G401 (cell line): ENCODE measurements around the gene DNAI1. TPM values are rescaled to one million over a fixed set of nuclear protein-coding genes. Genes with fewer than 3 reads are reported as not detected.
"Not testable (repeated sequence)": the region's sequence is repeated elsewhere in the genome, so short reads cannot be mapped to it uniquely, and the experiment has no call there.

ENCODE experiments used
- DNase-seq: peaks from one replicate; pipeline ENCODE4 v3.0.0-alpha.2; 2015; ENCODE audit warnings: low spot score
- in situ Hi-C: cut with HindIII; loops from 2 replicates; pipeline ENCODE4 v1.10.0; 2016; ENCODE audit warnings: low sequenced_read_pairs, mixed read lengths
- total RNA-seq: library from RNA; depleted of rRNA; stranded (reverse); fragments of >200 nt; shearing (Covaris generic); gene quantifications from 2 replicates; pipeline ENCODE4 v1.2.3, GENCODE V29; 2014

The DNAI1 gene
- total RNA-seq, 1 experiment from 2014 or later: not detected

GRCh38 chr9:34521406-34522045, 62.9 kb downstream of the DNAI1 start:
- in situ Hi-C loops: no loop called here
- no peak for DNase-seq

GRCh38 chr9:34522091-34522887, 63.7 kb downstream of the DNAI1 start:
- in situ Hi-C loops: no loop called here
- peak; percentile 46 for DNase-seq

- peak; percentile 94 for DNase-seq
- in situ Hi-C loops: no loop called here
Observed at GRCh38 chr9:34522971-34523797, 64.6 kb downstream of the DNAI1 start, which contains the start of gene ENHO. ENHO (minus strand) TSS chr9:34522990; CDS start chr9:34521695, 1,295 bp downstream.

- in situ Hi-C loops: no loop called here
- no peak for DNase-seq
Observed at GRCh38 chr9:34524349-34524748, 65.7 kb downstream of the DNAI1 start.

- in situ Hi-C loops: no loop called here
- DNase-seq: no peak
Observed at GRCh38 chr9:34526026-34526425, 67.4 kb downstream of the DNAI1 start.

- DNase-seq, in situ Hi-C loops: not testable (repeated sequence)
Observed at GRCh38 chr9:34532041-34532440, 73.4 kb downstream of the DNAI1 start.

- in situ Hi-C loops: no loop called here
- DNase-seq: no peak
Observed at GRCh38 chr9:34536685-34537084, 78.1 kb downstream of the DNAI1 start.

- DNase-seq: no peak
- in situ Hi-C loops: no loop called here
Observed at GRCh38 chr9:34540827-34541226, 82.2 kb downstream of the DNAI1 start.

- in situ Hi-C loops: no loop called here
- DNase-seq: no peak
Observed at GRCh38 chr9:34541540-34541939, 82.9 kb downstream of the DNAI1 start.

GRCh38 chr9:34544035-34544434, 85.4 kb downstream of the DNAI1 start:
- DNase-seq: no peak
- in situ Hi-C loops: no loop called here

- no peak for DNase-seq
- in situ Hi-C loops: no loop called here
Observed at GRCh38 chr9:34545497-34545896, 86.9 kb downstream of the DNAI1 start.

- no peak for DNase-seq
- in situ Hi-C loops: no loop called here
Observed at GRCh38 chr9:34546102-34546833, 87.7 kb downstream of the DNAI1 start.

- in situ Hi-C loops: no loop called here
- DNase-seq: peak; percentile 79
Observed at GRCh38 chr9:34546834-34547827, 88.5 kb downstream of the DNAI1 start.

- in situ Hi-C loops: no loop called here
- DNase-seq: peak; percentile 78
Observed at GRCh38 chr9:34547960-34548611, 89.5 kb downstream of the DNAI1 start.

GRCh38 chr9:34549407-34549732, 90.8 kb downstream of the DNAI1 start:
- in situ Hi-C loops: no loop called here
- DNase-seq: no peak

- in situ Hi-C loops: no loop called here
- DNase-seq: no peak
Observed at GRCh38 chr9:34550016-34550680, 91.5 kb downstream of the DNAI1 start.

- DNase-seq: no peak
- in situ Hi-C loops: no loop called here
Observed at GRCh38 chr9:34550681-34551270, 92.2 kb downstream of the DNAI1 start.
